Testis (tissue), 3 donors: ENCODE data around the gene PRKG1. TPM values are rescaled to one million over a fixed set of nuclear protein-coding genes. Genes with fewer than 3 reads are reported as not detected.

ENCODE experiments used
- DNase-seq: peaks from one replicate; pipeline ENCODE4 v3.0.0-alpha.2; 2019
- H3K27ac ChIP-seq, 2 donors: fragments of 200-600 bp; sonication (generic); one replicate each; pipeline ENCODE4 v1.5.1; 2019
- H3K27me3 ChIP-seq: fragments of 200-600 bp; sonication (generic); one replicate; pipeline ENCODE4 v1.5.1; 2019
- H3K36me3 ChIP-seq: fragments of 200-600 bp; sonication (generic); one replicate; pipeline ENCODE4 v1.5.1; 2017; ENCODE audit warnings: low read depth; ENCODE audit errors: missing control alignments
- H3K4me1 ChIP-seq: fragments of 200-600 bp; sonication (generic); one replicate; pipeline ENCODE4 v1.5.1; 2019
- H3K4me3 ChIP-seq, 2 donors: fragments of 200-600 bp; sonication (generic); one replicate each; pipeline ENCODE4 v1.5.1; 2017 to 2019
- H3K9me3 ChIP-seq: fragments of 200-600 bp; sonication (generic); one replicate; pipeline ENCODE4 v1.5.1; 2017
- CTCF ChIP-seq, 3 experiments: fragments of 450-650 bp in 2 of 3; fragments of 200-600 bp in 1 of 3; sonication (generic) in 1 of 3; IDR thresholded peaks; one replicate each; pipeline ENCODE4 v1.5.1; 2016 to 2019; ENCODE audit warnings: antibody characterized with exemption in 3 of 3, mild to moderate bottlenecking in 2 of 3, moderate library complexity in 1 of 3
- POLR2A ChIP-seq: fragments of 450-650 bp; IDR thresholded peaks from one replicate; pipeline ENCODE4 v1.6.1; 2017; ENCODE audit warnings: antibody characterized with exemption, mild to moderate bottlenecking, moderate library complexity
- WGBS, 2 donors: methylation state at CpG; one replicate each; pipeline ENCODE4 v1.1.5; 2018; 5-methylcytosine and 5-hydroxymethylcytosine counted together
- intact Hi-C: fragments of 100-400 bp; cut with DNase I; formaldehyde crosslinking; loops from one replicate; pipeline ENCODE4 v1.15.1; 2023; ENCODE audit warnings: low total_unique reads
- polyA plus RNA-seq: library from polyadenylated mRNA; stranded (reverse); fragments of 350-450 nt; fragmentation: Illumina TruSeq; extraction: RNeasy Lipid Tissue Mini Kit (QIAGEN cat#74804); gene quantifications from one replicate; pipeline ENCODE4 v1.2.3, GENCODE V29; 2014; ENCODE audit warnings: low read depth, low replicate concordance; ENCODE audit not compliant: insufficient read depth
- total RNA-seq, 2 donors: library from RNA; depleted of rRNA; stranded (reverse); fragments of >200 nt; gene quantifications; one replicate each; pipeline ENCODE4 v1.2.3, GENCODE V29; 2016

Gene PRKG1
- total and polyA plus RNA-seq, 3 donors from 2014 or later: 6.3 to 15.3 (median 12.5) TPM

- TF ChIP-seq POLR2A (no peak), CTCF (IDR thresholded peaks at IDR 0.05) (no peak)
- Histone ChIP-seq H3K27me3 (no peaks in the 10 kb centered on the region), H3K36me3 (no peaks in the 10 kb centered on the region), H3K9me3 (no peaks in the 10 kb centered on the region), H3K4me1 (peaks cover 4% of the 10 kb centered on the region), H3K4me3 (no peak overlapping the region), H3K27ac (no peak overlapping the region)
- no peak for DNase-seq
- intact Hi-C loops: no loop called here
These were observed 12.8 kb downstream of the PRKG1 start for GRCh38 chr10:51087114-51087513.

- no peak for TF ChIP-seq POLR2A
- TF ChIP-seq CTCF (IDR thresholded peaks at IDR 0.05): no peak
- no peak for DNase-seq
- no peaks in the 10 kb centered on the region for H3K27me3 ChIP-seq
- H3K27ac ChIP-seq: no peak overlapping the region
- H3K4me1 ChIP-seq: peaks cover 8% of the 10 kb centered on the region
- H3K4me3 ChIP-seq: no peak overlapping the region
- H3K9me3 ChIP-seq: no peaks in the 10 kb centered on the region
- intact Hi-C loops: no loop called here
- H3K36me3 ChIP-seq: no peaks in the 10 kb centered on the region
These were observed 15.9 kb downstream of the PRKG1 start for GRCh38 chr10:51090190-51090589.

DNA sequence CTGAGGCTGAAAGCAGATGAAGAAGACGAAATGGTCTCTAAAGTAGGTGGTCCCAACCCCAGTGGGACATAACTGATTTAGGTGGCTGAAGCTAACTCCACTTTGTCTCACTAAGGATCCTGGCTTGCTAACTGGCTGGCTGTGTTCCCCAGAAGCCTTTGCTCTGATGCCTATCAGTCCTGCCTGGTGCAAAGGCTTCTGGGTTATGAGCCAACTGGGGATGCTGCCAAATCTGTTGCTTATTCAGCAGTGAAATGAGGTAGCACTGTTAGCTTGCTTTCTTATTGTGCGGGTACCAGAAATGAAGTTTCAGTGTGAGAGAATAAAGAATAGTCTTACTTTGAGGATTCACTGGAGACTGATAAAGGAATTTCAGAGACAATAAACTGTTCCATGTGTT is 18.1 kb downstream of the PRKG1 start:
- Histone ChIP-seq H3K27me3 (no peaks in the 10 kb centered on the region), H3K27ac (no peak overlapping the region), H3K36me3 (no peaks in the 10 kb centered on the region), H3K9me3 (no peaks in the 10 kb centered on the region), H3K4me1 (peaks cover 8% of the 10 kb centered on the region), H3K4me3 (no peak overlapping the region)
- WGBS, 2 donors: 46 to 58% methylated on average over 2 of the region's 2 CpGs
- intact Hi-C loops: no loop called here
- TF ChIP-seq POLR2A (no peak), CTCF (IDR thresholded peaks at IDR 0.05) (no peak)
- DNase-seq: peak; percentile 75

GRCh38 chr10:51095444-51095843 is 21.2 kb downstream of the PRKG1 start:
- WGBS, 2 donors: 85 to 86% methylated on average over 3 of the region's 3 CpGs
- TF ChIP-seq CTCF (IDR thresholded peaks at IDR 0.05): no peak
- no peak for TF ChIP-seq POLR2A
- no peak for DNase-seq
- Histone ChIP-seq H3K4me3 (no peak overlapping the region), H3K27ac (no peak overlapping the region), H3K36me3 (no peaks in the 10 kb centered on the region), H3K4me1 (peaks cover 8% of the 10 kb centered on the region), H3K27me3 (no peaks in the 10 kb centered on the region), H3K9me3 (no peaks in the 10 kb centered on the region)
- intact Hi-C loops: no loop called here

- intact Hi-C loops: no loop called here
- no peak overlapping the region for H3K4me3 ChIP-seq
- no peaks in the 10 kb centered on the region for H3K27me3 ChIP-seq
- DNase-seq: no peak
- TF ChIP-seq POLR2A (no peak), CTCF (IDR thresholded peaks at IDR 0.05) (no peak)
- no peaks in the 10 kb centered on the region for H3K9me3 ChIP-seq
- no peaks in the 10 kb centered on the region for H3K36me3 ChIP-seq
- 80 to 92% methylated on average over 4 of the region's 4 CpGs for WGBS, 2 donors
- H3K27ac ChIP-seq: no peak overlapping the region
- peaks cover 5% of the 10 kb centered on the region for H3K4me1 ChIP-seq
These were observed 23.3 kb downstream of the PRKG1 start for GRCh38 chr10:51097546-51097945.
